CD4-positive, CD25-positive, alpha-beta regulatory T cell (primary cell): ENCODE measurements around the gene PPP4R3B. TPM values are rescaled to one million over a fixed set of nuclear protein-coding genes. Genes with fewer than 3 reads are reported as not detected.

Experiments
- ATAC-seq, 2 donors: fragments of 150-1000 bp; cut with Tn5 transposase; one replicate each; pipeline ENCODE4 v1.10.0; 2021; ENCODE audit warnings: low read depth in 2 of 2, moderate number of reproducible peaks in 2 of 2, moderate library complexity in 1 of 2
- DNase-seq, 3 donors: peaks; one replicate each; pipeline versions ENCODE4 v3.0.0 to v3.0.0-alpha.2; 2012 to 2022; ENCODE audit warnings: mixed read lengths in 1 of 3
- H3K27ac ChIP-seq: one replicate; pipeline ENCODE4 v1.7.0; 2013; ENCODE audit warnings: mild to moderate bottlenecking, low read length; ENCODE audit not compliant: insufficient read depth, poor library complexity, severe bottlenecking
- H3K27me3 ChIP-seq: one replicate; pipeline ENCODE4 v1.7.0; 2013; ENCODE audit warnings: low read length; ENCODE audit not compliant: control insufficient read depth, insufficient read depth
- H3K36me3 ChIP-seq: one replicate; pipeline ENCODE4 v1.7.0; 2013; ENCODE audit warnings: mild to moderate bottlenecking, low read length, moderate library complexity; ENCODE audit not compliant: control insufficient read depth, insufficient read depth
- H3K4me1 ChIP-seq: 2 replicates; pipeline ENCODE4 v1.7.0; 2013; ENCODE audit warnings: mild to moderate bottlenecking, low read length; ENCODE audit not compliant: insufficient read depth, control insufficient read depth, poor library complexity, severe bottlenecking
- H3K4me3 ChIP-seq: one replicate; pipeline ENCODE4 v1.7.0; 2013; ENCODE audit warnings: low read depth, mild to moderate bottlenecking, low read length, moderate library complexity
- H3K9me3 ChIP-seq, 2 experiments: 1 replicate in 1 of 2; 2 replicates in 1 of 2; pipeline ENCODE4 v1.7.0; 2013; ENCODE audit warnings: low read length in 2 of 2, mild to moderate bottlenecking in 1 of 2, moderate library complexity in 1 of 2; ENCODE audit not compliant: control insufficient read depth in 2 of 2
- H3K27ac Mint-ChIP-seq, 3 donors: one replicate each; pipeline ENCODE4 v1.8.0; 2020 to 2022; ENCODE audit warnings: mild to moderate bottlenecking in 3 of 3, mixed read lengths in 3 of 3, moderate library complexity in 2 of 3
- H3K27me3 Mint-ChIP-seq: one replicate; pipeline ENCODE4 v1.8.0; 2022; ENCODE audit warnings: mild to moderate bottlenecking, mixed read lengths
- H3K36me3 Mint-ChIP-seq: one replicate; pipeline ENCODE4 v1.8.0; 2020; ENCODE audit warnings: mixed read lengths
- H3K4me1 Mint-ChIP-seq, 4 donors: one replicate each; pipeline ENCODE4 v1.8.0; 2020 to 2022; ENCODE audit warnings: mixed read lengths in 4 of 4, mild to moderate bottlenecking in 1 of 4
- H3K4me3 Mint-ChIP-seq, 4 donors: one replicate each; pipeline ENCODE4 v1.8.0; 2020 to 2022; ENCODE audit warnings: mild to moderate bottlenecking in 4 of 4, mixed read lengths in 4 of 4, moderate library complexity in 3 of 4
- H3K9me3 Mint-ChIP-seq, 7 donors: one replicate each; pipeline ENCODE4 v1.8.0; 2020 to 2022; ENCODE audit warnings: mixed read lengths in 7 of 7, mild to moderate bottlenecking in 3 of 7, moderate library complexity in 2 of 7
- polyA plus RNA-seq, 4 donors: library from polyadenylated mRNA; unstranded; fragments of 300-500 nt; fragmentation: Illumina TruSeq; gene quantifications; one replicate each; pipeline ENCODE4 v1.2.3, GENCODE V29; 2021
- total RNA-seq: library from RNA; stranded (reverse); gene quantifications from one replicate; pipeline ENCODE4 v1.2.3, GENCODE V29; 2022

PPP4R3B gene
- total and polyA plus RNA-seq, 5 donors from 2014 or later = 71.8 to 85.4 (median 77.6) TPM

- Histone ChIP-seq H3K27ac (no peak overlapping the region), H3K4me1 (no peaks in the 10 kb centered on the region), H3K27me3 (no peaks in the 10 kb centered on the region), H3K9me3 (no peaks in the 10 kb centered on the region), H3K36me3 (no peaks in the 10 kb centered on the region), H3K4me3 (no peak overlapping the region)
- Mint-ChIP-seq H3K36me3 (no peaks in the 10 kb centered on the region), H3K4me1 (no peaks in the 10 kb centered on the region), H3K9me3 (peaks cover 0 to 4% (median 0%) of the 10 kb centered on the region in 7 donors), H3K4me3 (no peak overlapping the region), H3K27me3 (peaks cover 10% of the 10 kb centered on the region), H3K27ac (no peak overlapping the region)
- no peak for ATAC-seq
- DNase-seq = no peak
Observed at GRCh38 chr2:55500025-55500424, 117.4 kb downstream of the PPP4R3B start.

GRCh38 chr2:55498582-55498981 is 118.8 kb downstream of the PPP4R3B start:
- no peak for ATAC-seq
- peaks cover 17% of the 10 kb centered on the region for H3K27me3 Mint-ChIP-seq
- H3K4me3 Mint-ChIP-seq = no peak overlapping the region
- H3K9me3 Mint-ChIP-seq = peaks cover 0 to 4% (median 0%) of the 10 kb centered on the region in 7 donors
- no peak overlapping the region for H3K4me3 ChIP-seq
- no peak overlapping the region for H3K27ac Mint-ChIP-seq
- H3K27me3 ChIP-seq = no peaks in the 10 kb centered on the region
- no peak overlapping the region for H3K27ac ChIP-seq
- H3K9me3 ChIP-seq = no peaks in the 10 kb centered on the region
- H3K36me3 ChIP-seq = no peaks in the 10 kb centered on the region
- no peak for DNase-seq
- H3K4me1 Mint-ChIP-seq = no peaks in the 10 kb centered on the region
- H3K4me1 ChIP-seq = no peaks in the 10 kb centered on the region
- no peaks in the 10 kb centered on the region for H3K36me3 Mint-ChIP-seq

Other genes with a start within 250 kb of the PPP4R3B start
- 19.1 TPM for gene CCDC88A, start 197.8 kb downstream of the PPP4R3B start, total RNA-seq
- gene CCDC88A, start 197.8 kb downstream of the PPP4R3B start, polyA plus RNA-seq = 1 to 10 TPM; 1.4 to 2.6 (median 2.2) TPM
- gene CFAP36, start 97.9 kb downstream of the PPP4R3B start, total RNA-seq = 27.4 TPM
- gene CFAP36, start 97.9 kb downstream of the PPP4R3B start, polyA plus RNA-seq = 10 to 100 TPM; 24.0 to 29.8 (median 27.1) TPM
- 14.3 TPM for gene PNPT1, start 76.2 kb upstream of the PPP4R3B start, total RNA-seq
- 10 to 100 TPM; 15.9 to 20.0 (median 17.9) TPM for gene PNPT1, start 76.2 kb upstream of the PPP4R3B start, polyA plus RNA-seq